Neutrophil (primary cell): Measurements from ENCODE around the gene ZC3H4.
"Not testable (repeated sequence)": the region's sequence is repeated elsewhere in the genome, so short reads cannot be mapped to it uniquely, and the experiment has no call there.

Experiments
- H3K27ac ChIP-seq: fragments of 200-600 bp; sonication (generic); 2 replicates; pipeline ENCODE4 v1.5.1; 2016; ENCODE audit warnings: mild to moderate bottlenecking, moderate library complexity
- H3K27me3 ChIP-seq: fragments of 200-600 bp; sonication (generic); 2 replicates; pipeline ENCODE4 v1.6.0; 2016; ENCODE audit warnings: mild to moderate bottlenecking
- H3K36me3 ChIP-seq: fragments of 200-600 bp; sonication (generic); 2 replicates; pipeline ENCODE4 v1.5.1; 2017
- H3K4me1 ChIP-seq, 2 experiments: fragments of 200-600 bp in 1 of 2; sonication (generic) in 1 of 2; 1 replicate in 1 of 2; 2 replicates in 1 of 2; pipeline versions ENCODE4 v1.5.1 to v1.6.1; 2013 to 2016; ENCODE audit warnings: low read depth in 1 of 2, low read length in 1 of 2, mild to moderate bottlenecking in 1 of 2, moderate library complexity in 1 of 2; ENCODE audit not compliant: control insufficient read depth in 1 of 2, insufficient read depth in 1 of 2
- H3K4me3 ChIP-seq, 2 experiments: fragments of 200-600 bp in 1 of 2; sonication (generic) in 1 of 2; 1 replicate in 1 of 2; 2 replicates in 1 of 2; pipeline ENCODE4 v1.5.1; 2013 to 2016; ENCODE audit warnings: low read depth in 1 of 2, low read length in 1 of 2, mild to moderate bottlenecking in 1 of 2, moderate library complexity in 1 of 2
- H3K9me3 ChIP-seq: fragments of 200-600 bp; sonication (generic); 2 replicates; pipeline ENCODE4 v1.5.1; 2016
- TF ChIP-seq, protein P1 (sequence below): fragments of 200-600 bp; sonication (generic); IDR thresholded peaks from 2 replicates; pipeline ENCODE4 v1.5.1; 2016; ENCODE audit warnings: antibody characterized with exemption

The ZC3H4 gene

DNA sequence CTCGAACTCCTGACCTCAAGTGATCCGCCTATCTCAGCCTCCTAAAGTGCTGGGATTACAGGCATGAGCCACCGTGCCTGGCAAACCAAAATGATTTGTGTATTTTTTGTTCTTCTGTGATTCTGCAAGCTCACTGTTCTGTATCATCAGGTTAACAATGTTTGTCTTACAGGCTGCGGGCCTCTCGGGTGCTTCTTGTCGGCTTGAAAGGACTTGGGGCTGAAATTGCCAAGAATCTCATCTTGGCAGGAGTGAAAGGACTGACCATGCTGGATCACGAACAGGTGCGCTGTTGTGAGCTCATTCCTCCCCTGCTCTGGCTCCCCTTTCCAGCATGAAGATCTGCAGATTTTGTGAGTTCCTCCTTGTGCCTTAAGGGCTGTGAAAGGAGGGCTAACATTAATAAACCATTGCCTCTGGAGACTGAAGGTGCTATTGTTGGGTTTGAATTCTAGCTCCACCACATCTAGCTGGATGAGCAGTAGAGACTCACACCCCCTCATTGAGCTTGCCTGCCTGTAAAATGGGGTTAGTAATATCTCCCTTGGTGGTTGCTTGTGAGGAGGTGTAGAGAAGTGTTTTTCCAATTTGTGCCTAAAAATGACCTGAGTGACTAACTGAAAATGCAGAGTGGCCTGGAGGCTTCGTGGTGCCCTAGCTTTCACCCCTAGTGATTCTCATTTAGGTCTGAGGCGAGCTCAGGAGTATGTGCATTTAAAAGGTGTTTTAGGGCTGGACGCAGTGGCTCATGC lies 29.9 kb upstream of the ZC3H4 start:
- no peak overlapping the region for H3K27ac ChIP-seq
- H3K4me1 ChIP-seq = peaks cover 0 to 8% of the 10 kb centered on the region in 2 experiments
- H3K36me3 ChIP-seq = peaks cover 37% of the 10 kb centered on the region
- H3K9me3 ChIP-seq = no peaks in the 10 kb centered on the region
- no peaks in the 10 kb centered on the region for H3K27me3 ChIP-seq
- TF ChIP-seq, protein P1, sequence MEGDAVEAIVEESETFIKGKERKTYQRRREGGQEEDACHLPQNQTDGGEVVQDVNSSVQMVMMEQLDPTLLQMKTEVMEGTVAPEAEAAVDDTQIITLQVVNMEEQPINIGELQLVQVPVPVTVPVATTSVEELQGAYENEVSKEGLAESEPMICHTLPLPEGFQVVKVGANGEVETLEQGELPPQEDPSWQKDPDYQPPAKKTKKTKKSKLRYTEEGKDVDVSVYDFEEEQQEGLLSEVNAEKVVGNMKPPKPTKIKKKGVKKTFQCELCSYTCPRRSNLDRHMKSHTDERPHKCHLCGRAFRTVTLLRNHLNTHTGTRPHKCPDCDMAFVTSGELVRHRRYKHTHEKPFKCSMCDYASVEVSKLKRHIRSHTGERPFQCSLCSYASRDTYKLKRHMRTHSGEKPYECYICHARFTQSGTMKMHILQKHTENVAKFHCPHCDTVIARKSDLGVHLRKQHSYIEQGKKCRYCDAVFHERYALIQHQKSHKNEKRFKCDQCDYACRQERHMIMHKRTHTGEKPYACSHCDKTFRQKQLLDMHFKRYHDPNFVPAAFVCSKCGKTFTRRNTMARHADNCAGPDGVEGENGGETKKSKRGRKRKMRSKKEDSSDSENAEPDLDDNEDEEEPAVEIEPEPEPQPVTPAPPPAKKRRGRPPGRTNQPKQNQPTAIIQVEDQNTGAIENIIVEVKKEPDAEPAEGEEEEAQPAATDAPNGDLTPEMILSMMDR = no peak
- H3K4me3 ChIP-seq = no peak overlapping the region

DNA sequence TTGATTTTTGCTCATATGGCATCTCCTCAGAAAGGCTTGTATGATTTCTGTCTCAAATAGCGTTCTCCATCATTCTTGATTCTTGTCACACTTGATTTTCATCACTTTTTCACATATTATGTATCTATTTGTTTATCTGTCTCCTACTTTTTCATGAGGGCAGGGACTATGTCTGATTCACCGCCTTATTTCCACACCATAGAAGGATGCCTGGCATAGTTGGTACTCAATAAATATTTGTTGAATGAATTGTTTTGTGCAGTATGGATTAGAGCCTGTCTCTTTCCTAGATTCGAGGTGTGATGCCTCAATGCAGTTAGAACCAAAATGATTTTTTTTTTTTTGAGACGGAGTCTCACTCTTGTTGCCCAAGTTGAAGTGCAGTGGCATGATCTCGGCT lies 29.2 kb upstream of the ZC3H4 start:
- Histone ChIP-seq H3K27me3 (no peaks in the 10 kb centered on the region), H3K27ac (no peak overlapping the region), H3K9me3 (no peaks in the 10 kb centered on the region), H3K4me1 (peaks cover 0 to 8% of the 10 kb centered on the region in 2 experiments), H3K36me3 (peaks cover 37% of the 10 kb centered on the region), H3K4me3 (no peak overlapping the region)
- TF ChIP-seq, protein P1 = no peak

DNA sequence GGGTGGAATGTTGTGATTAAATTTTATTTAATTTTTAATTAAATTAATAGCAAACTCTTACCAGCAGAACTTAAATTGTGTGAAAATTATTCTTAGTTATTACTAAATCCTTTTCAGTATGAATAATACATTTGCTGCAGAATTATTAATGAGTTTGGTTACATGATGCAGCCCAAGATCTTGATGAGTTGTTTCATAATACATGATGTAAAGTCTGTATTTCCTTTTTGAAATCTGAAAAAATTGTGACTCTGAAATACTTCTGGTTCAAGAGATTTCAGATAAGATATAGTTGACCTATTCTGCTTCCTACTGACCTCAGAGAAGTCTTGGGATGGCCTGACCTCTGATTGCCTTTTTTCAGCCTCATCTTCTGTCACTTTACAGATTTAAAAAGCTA lies 28.1 kb upstream of the ZC3H4 start:
- no peaks in the 10 kb centered on the region for H3K27me3 ChIP-seq
- H3K4me3 ChIP-seq = no peak overlapping the region
- peaks cover 34% of the 10 kb centered on the region for H3K36me3 ChIP-seq
- H3K9me3 ChIP-seq = no peaks in the 10 kb centered on the region
- peaks cover 0 to 8% of the 10 kb centered on the region in 2 experiments for H3K4me1 ChIP-seq
- H3K27ac ChIP-seq = no peak overlapping the region
- TF ChIP-seq, protein P1 = no peak

DNA sequence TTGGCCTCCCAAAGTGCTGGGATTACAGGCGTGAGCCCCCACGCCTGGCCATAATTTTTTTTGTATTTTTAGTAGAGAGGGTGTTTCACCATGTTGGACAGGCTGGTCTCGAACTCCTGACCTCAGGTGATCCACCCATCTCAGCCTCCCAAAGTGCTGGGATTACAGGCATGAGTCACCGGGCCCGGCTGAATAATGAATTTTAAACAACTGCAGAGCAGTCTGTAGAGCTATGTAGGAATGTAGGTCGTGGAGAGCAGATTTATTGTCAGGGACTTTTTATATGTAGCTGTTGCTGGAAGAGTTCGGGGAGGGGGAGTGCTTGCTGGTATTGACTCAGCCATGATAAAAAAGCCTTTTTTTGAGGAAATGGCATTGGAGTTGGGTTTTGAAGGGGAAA lies 27.7 kb upstream of the ZC3H4 start:
- peaks cover 30% of the 10 kb centered on the region for H3K36me3 ChIP-seq
- H3K27me3 ChIP-seq, H3K4me1 ChIP-seq, H3K27ac ChIP-seq, H3K9me3 ChIP-seq, H3K4me3 ChIP-seq: not testable (repeated sequence)

DNA sequence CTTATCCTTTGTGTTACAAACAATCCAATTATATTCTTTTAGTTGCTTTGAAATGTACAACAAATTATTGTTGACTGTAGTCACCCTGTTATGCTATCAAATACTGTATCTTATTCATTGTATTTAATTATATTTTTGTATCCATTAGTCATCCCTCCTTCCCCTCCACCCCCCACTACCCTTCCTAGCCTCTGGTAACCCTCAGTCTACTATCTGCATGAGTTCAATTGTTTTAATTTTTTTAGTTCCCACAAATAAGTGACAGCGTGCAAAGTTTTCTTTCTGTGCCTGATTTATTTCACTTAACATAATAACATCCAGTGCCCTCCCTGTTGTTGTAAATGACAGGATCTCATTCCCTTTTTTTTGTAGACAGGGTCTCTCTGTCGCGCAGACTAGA lies 21.6 kb upstream of the ZC3H4 start:
- H3K4me3 ChIP-seq = no peak overlapping the region
- H3K27ac ChIP-seq = no peak overlapping the region
- peaks cover 6 to 14% of the 10 kb centered on the region in 2 experiments for H3K4me1 ChIP-seq
- no peaks in the 10 kb centered on the region for H3K27me3 ChIP-seq
- H3K36me3 ChIP-seq = no peaks in the 10 kb centered on the region
- TF ChIP-seq, protein P1 = no peak
- no peaks in the 10 kb centered on the region for H3K9me3 ChIP-seq

DNA sequence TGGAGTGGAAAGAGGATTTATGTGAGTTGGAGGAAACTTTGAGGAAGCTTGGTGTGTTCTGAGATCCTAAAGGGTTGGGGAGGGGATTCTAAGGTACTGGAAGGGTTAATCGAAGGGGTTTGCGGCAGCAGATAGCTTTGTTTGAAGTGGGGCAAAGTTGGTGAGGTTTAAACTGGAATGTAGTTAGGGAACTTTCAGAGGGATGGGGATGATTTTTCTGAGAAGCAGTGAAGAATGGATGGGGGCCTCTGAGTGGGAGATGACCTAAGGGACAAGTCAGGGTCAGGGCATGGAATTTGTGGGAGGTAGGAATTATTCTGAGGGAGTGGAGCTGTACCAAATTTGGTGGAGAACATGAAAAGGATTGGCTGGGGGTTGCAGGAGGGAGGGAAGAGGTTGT lies 21.0 kb upstream of the ZC3H4 start:
- H3K4me3 ChIP-seq = no peak overlapping the region
- no peaks in the 10 kb centered on the region for H3K27me3 ChIP-seq
- no peaks in the 10 kb centered on the region for H3K36me3 ChIP-seq
- H3K9me3 ChIP-seq = no peaks in the 10 kb centered on the region
- no peak overlapping the region for H3K27ac ChIP-seq
- H3K4me1 ChIP-seq = peaks cover 6 to 14% of the 10 kb centered on the region in 2 experiments
- TF ChIP-seq, protein P1 = no peak
